ENCODE results near the gene GIT2. TPM values are rescaled to one million over a fixed set of nuclear protein-coding genes. Genes with fewer than 3 reads are reported as not detected.
"Not testable (repeated sequence)": the region's sequence is repeated elsewhere in the genome, so short reads cannot be mapped to it uniquely, and the experiment has no call there.

The GIT2 gene
- total RNA-seq, 2 donors from 2014 or later = 64.3 to 70.1 TPM

GRCh38 chr12:109946505-109946904 lies 49.7 kb downstream of the GIT2 start:
- H3K27ac Mint-ChIP-seq = peak overlapping the region; percentile 36 to 70
- ATAC-seq = no peak
- no peak for DNase-seq (ENCODE audit: low spot score in 2 of 2)
- H3K9me3 Mint-ChIP-seq = no peaks in the 10 kb centered on the region
- peaks cover 10 to 21% of the 10 kb centered on the region in 2 donors for H3K36me3 Mint-ChIP-seq

DNA sequence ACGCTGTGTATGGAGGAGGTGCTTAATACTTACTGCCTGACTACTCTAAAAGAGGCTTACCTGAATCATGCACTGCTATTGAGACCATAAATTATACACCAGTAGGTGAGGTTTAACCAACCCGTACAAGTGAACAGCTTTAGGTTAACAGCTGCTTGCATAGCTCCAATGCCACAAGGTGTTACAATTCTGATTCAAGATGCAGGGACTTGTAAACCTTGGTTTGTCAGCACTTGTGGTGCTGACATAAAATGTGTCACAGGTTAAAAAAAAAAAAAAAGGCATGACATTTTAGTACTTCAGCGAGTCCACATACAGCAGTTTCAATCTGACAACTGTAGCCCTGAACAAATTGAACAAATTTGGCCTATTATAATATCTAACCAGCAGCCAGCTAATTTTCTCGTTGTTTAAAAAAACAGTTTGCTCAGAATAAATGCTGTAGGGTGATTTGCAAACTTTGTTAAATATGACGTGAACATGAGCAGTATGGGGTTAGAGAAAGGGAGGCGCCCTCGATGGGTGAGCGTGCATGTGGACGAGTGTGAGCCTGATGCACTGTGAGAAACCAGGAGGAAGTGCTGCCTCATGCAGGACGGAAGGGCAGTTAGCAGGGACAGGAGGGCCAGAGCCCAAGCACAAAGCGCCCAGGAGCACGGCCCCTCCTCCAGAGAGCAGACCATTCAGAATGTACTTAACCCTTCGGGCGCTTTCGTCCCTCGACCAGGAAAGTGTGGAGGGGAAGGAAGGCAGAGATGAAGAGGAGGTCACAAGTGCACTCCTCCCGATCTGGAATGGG lies 51.4 kb downstream of the GIT2 start:
- H3K36me3 Mint-ChIP-seq = peaks cover 10 to 20% of the 10 kb centered on the region in 2 donors
- peak overlapping the region in 1 of 2 donors; percentile 44 for H3K27ac Mint-ChIP-seq
- ATAC-seq (no peak), DNase-seq (ENCODE audit: low spot score in 2 of 2) (no peak)
- H3K9me3 Mint-ChIP-seq = no peaks in the 10 kb centered on the region

DNA sequence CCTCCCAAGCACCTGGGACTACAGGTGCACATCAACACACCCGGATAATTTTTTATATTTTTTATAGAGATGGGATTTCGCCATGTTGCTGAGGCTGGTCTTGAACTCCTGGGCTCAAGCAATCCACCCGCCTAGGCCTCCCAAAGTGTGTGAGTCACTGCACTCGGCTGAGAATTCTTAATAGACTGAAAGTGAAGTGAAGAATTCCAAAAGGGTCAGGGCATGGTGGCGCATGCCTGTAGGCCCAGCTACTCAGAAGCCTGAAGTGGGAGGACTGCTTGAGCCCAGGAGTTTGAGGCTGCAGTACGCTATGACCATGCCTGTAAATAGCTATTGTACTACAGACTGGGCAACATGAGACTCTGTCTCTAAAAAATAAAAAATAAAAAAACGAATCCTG lies 52.4 kb downstream of the GIT2 start:
- Mint-ChIP-seq H3K9me3 (no peaks in the 10 kb centered on the region), H3K36me3 (peaks cover 10 to 20% of the 10 kb centered on the region in 2 donors), H3K27ac (no peak overlapping the region)
- ATAC-seq (no peak), DNase-seq (ENCODE audit: low spot score in 2 of 2) (no peak)

GRCh38 chr12:109940339-109940923 lies 55.7 kb downstream of the GIT2 start:
- no peaks in the 10 kb centered on the region for H3K9me3 Mint-ChIP-seq
- peak overlapping the region in 1 of 2 donors; percentile 2 for H3K27ac Mint-ChIP-seq
- peaks cover 0 to 6% of the 10 kb centered on the region in 2 donors for H3K36me3 Mint-ChIP-seq
- ATAC-seq = no peak
- DNase-seq (ENCODE audit: low spot score in 2 of 2) = no peak

DNA sequence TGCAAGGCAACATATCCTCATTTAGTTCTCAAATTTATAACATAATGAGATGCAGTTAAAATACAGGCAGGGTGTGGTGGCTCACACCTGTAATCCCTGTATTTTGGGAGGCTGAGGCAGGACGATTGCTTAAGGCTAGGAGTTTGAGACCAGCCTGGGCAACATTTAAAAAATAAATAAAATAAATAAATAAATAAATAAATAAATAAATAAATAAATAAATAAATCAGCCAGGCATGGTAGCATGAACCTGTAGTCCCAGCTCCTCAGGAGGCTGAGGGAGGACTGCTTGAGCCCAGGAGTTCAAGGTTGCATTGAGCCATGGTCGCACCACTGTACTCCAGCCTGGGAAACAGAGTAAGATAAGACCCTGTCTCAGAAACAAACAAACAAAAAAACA lies 56.7 kb downstream of the GIT2 start:
- H3K27ac Mint-ChIP-seq = peak overlapping the region in 1 of 2 donors; percentile 61
- no peaks in the 10 kb centered on the region for H3K9me3 Mint-ChIP-seq
- ATAC-seq (no peak), DNase-seq (ENCODE audit: low spot score in 2 of 2) (no peak)
- H3K36me3 Mint-ChIP-seq = peaks cover 0 to 6% of the 10 kb centered on the region in 2 donors

DNA sequence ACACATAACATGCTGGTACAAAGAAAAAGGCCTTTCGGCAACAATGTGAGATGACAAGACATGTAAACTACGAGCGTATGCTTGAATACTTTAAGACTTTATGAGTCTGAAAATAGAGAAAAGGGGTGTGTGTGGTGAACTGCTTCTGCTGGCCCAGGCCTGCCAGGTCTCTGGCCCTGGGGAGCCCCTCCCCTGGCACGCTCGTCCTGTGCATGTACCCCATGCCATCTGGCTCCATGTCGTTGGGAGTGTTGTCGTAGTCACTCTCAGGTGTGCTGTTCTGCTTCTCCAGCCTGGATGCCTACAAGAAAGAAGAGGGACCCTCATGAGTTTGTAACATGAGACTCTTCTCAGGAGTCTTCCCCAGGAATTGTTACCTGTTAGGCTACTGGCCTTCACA lies 57.2 kb downstream of the GIT2 start:
- Mint-ChIP-seq H3K36me3 (peaks cover 0 to 6% of the 10 kb centered on the region in 2 donors), H3K9me3 (no peaks in the 10 kb centered on the region), H3K27ac (peak overlapping the region in 1 of 2 donors; percentile 61)
- no peak for ATAC-seq
- DNase-seq (ENCODE audit: low spot score in 2 of 2) = no peak

DNA sequence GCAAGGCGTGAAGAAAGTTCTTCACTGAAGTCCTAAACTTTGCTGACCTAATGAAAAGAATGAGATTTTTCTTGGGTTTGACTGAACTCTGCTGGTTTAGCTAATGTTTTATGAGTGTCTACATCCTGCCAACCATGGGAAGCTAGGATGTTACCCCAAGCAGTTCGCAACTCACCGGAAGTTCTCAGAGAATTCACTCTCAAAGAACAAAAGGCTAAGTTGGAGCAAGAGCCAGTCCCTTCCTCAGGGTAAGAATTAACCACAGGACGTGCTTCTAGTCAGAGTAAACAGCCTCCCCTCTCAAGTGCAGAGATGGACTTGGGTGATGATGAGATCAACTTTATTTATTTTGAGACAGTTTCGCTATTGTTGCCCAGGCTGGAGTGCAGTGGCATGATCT lies 58.8 kb downstream of the GIT2 start:
- Mint-ChIP-seq H3K9me3 (no peaks in the 10 kb centered on the region), H3K27ac (no peak overlapping the region), H3K36me3 (peaks cover 0 to 6% of the 10 kb centered on the region in 2 donors)
- ATAC-seq (no peak), DNase-seq (ENCODE audit: low spot score in 2 of 2) (no peak)

DNA sequence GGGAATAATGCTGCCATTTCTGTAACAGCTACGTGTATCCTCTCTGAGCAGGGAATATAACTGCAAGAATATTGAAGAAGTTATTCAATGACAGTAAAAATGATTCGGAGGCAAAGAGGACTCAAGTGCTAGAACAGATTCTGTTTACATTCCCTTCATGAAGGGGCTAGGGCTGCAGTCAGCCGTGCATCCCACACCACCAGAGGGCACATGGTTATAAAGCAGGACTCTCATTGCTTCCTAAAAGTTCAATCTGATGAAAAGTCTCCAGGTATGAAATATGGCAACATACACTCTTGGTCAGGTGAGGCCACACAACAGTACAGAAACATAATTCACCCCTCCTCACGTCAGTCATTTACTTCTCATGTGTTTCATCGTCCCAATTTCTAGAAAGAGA lies 62.1 kb downstream of the GIT2 start:
- H3K36me3 Mint-ChIP-seq = peaks cover 0 to 6% of the 10 kb centered on the region in 2 donors
- DNase-seq (ENCODE audit: low spot score in 2 of 2) (no peak), ATAC-seq (peak; percentile 33 to 40)
- H3K9me3 Mint-ChIP-seq = no peaks in the 10 kb centered on the region
- H3K27ac Mint-ChIP-seq = peak overlapping the region in 1 of 2 donors; percentile 48

- Mint-ChIP-seq H3K36me3 (no peaks in the 10 kb centered on the region), H3K9me3 (no peaks in the 10 kb centered on the region), H3K27ac (no peak overlapping the region)
- DNase-seq (ENCODE audit: low spot score in 2 of 2) (no peak), ATAC-seq (no peak)
Observed at GRCh38 chr12:109932878-109933503, 63.2 kb downstream of the GIT2 start.

GRCh38 chr12:109931143-109931542 lies 65.0 kb downstream of the GIT2 start:
- no peaks in the 10 kb centered on the region for H3K9me3 Mint-ChIP-seq
- DNase-seq (ENCODE audit: low spot score in 2 of 2) (no peak), ATAC-seq (no peak)
- H3K36me3 Mint-ChIP-seq = no peaks in the 10 kb centered on the region
- H3K27ac Mint-ChIP-seq = peak overlapping the region in 1 of 2 donors; percentile 34

DNA sequence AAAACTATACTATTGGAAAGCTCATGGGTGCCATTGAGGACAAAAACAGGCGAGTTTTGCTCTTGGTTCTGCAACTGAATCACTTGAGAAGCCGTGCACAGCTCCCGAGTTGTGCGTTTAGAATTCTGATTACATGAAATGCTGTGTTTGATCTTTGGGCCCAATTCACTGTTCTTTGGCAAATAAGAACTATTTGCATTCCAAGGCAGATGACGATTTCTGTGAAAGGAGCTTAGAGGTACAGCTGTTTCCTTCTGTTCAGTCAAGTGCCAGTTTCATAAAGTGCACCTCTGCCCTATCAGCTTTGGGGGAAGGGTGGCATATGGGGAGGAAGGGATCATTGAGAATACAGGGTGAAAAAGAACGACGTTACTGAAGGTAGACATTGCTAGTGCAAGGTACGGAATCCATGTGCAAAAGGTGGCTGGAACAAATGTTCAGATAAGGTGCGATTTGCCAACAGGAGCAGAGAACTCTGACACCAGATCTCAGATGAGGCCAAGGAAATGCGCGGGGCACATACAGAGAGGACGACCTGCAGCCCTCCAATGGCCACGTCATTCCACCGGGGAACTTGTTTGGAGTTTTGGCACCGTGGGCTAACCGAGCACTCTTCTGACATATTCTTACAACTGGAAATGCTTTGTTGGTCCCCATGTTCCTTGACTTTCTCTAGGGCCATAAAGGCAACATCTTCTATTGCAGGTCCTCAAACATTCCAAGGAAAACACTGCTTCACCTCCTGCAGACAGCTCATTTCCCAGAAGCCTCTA lies 66.0 kb downstream of the GIT2 start:
- ATAC-seq = no peak
- Mint-ChIP-seq H3K36me3 (no peaks in the 10 kb centered on the region), H3K9me3 (no peaks in the 10 kb centered on the region), H3K27ac (peak overlapping the region in 1 of 2 donors; percentile 67)
- DNase-seq (ENCODE audit: low spot score in 2 of 2) = no peak

DNA sequence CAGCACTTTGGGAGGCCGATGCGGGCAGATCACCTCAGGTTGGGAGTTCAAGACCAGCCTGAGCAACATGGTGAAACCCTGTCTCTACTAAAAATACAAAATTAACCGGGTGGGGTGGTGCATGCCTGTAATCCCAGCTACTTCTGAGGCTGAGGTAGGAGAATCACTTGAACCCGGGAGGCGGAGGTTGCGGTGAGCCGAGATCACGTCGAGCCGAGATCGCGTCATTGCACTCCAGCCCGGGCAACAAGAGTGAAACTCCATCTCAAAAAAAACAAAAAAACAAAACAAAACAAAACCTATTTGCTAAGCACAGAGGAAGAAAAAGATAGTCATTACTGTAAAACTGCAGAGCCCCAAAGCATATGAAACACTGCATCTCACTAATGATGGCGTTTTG lies 66.8 kb downstream of the GIT2 start:
- not testable (repeated sequence) for DNase-seq (ENCODE audit: low spot score in 2 of 2); H3K36me3 Mint-ChIP-seq; ATAC-seq; H3K27ac Mint-ChIP-seq; H3K9me3 Mint-ChIP-seq

- Mint-ChIP-seq H3K9me3 (no peaks in the 10 kb centered on the region), H3K27ac (peak overlapping the region in 1 of 2 donors; percentile 75), H3K36me3 (no peaks in the 10 kb centered on the region)
- DNase-seq (ENCODE audit: low spot score in 2 of 2) (no peak), ATAC-seq (no peak)
Observed at GRCh38 chr12:109928058-109928656, 68.0 kb downstream of the GIT2 start.

DNA sequence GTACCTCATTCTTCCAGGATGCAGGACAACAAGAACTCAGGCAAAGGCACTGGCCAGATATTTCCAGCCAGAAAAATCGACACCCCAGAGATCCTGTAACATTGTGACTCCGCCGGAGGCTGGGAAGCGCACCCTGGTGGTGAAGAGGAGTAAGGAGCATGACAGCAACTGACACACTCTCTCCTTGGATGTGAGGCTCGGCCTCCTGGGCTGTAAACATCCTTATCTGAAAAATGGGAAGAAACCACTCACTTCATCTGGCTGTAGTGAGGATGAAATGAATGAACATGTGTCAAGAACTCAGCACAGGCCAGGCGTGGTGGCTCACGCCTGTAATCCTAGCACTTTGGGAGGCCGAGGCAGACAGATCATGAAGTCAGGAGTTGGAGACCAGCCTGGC lies 68.5 kb downstream of the GIT2 start:
- peak in 1 of 2 donors; percentile 47 for DNase-seq (ENCODE audit: low spot score in 2 of 2)
- Mint-ChIP-seq H3K36me3 (no peaks in the 10 kb centered on the region), H3K27ac (peak overlapping the region; percentile 47 to 75), H3K9me3 (no peaks in the 10 kb centered on the region)
- peak; percentile 59 to 72 for ATAC-seq

- Mint-ChIP-seq H3K36me3 (no peaks in the 10 kb centered on the region), H3K9me3 (no peaks in the 10 kb centered on the region), H3K27ac (no peak overlapping the region)
- no peak for ATAC-seq
- no peak for DNase-seq (ENCODE audit: low spot score in 2 of 2)
Observed at GRCh38 chr12:109926488-109927210, 69.5 kb downstream of the GIT2 start.

DNA sequence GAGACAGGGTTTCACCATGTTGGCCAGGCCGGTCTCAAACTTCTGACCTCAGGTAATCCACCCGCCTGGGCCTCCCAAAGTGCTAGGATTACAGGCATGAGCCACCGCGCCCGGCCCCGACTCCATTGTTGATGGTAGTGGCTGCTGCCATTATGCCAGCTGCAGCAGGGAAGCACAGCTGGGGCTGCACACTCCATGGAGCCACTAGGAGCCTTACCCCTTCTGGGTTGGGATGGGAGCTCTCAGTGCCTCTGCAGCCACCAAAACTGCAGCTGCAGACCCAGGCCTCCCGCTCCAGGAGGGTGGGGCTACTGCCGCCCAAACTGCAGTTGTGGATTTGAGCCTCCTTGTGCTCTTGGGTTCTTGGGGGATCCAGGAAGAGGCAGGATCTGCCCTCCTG lies 70.2 kb downstream of the GIT2 start:
- ATAC-seq = no peak
- no peak for DNase-seq (ENCODE audit: low spot score in 2 of 2)
- Mint-ChIP-seq H3K27ac (no peak overlapping the region), H3K36me3 (no peaks in the 10 kb centered on the region), H3K9me3 (no peaks in the 10 kb centered on the region)
